ENCODE results near the gene PAIP2. TPM values are rescaled to one million over a fixed set of nuclear protein-coding genes. Genes with fewer than 3 reads are reported as not detected.
"Not testable (repeated sequence)": the region's sequence is repeated elsewhere in the genome, so short reads cannot be mapped to it uniquely, and the experiment has no call there.

The PAIP2 gene
- total and polyA plus RNA-seq, 8 donors = 66.8 to 171 (median 137) TPM

DNA sequence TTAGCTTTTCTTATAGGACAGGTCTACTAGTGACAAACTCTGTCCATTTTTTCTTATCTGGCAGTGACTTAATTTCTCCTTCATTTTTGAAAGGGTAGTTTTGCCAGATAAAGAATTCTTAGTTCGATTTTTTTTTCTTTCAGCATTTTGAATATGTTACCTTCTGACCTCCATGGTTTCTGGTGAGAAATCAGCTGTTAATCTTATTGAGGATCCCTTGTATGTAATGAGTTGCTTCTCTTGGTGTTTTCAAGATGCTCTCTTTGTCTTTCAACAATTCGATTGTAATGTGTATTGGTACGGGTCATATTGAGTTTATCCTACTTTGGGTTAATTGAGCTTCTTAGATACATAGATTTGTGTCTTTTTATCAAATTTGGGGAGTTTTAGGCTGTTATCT lies 12.5 kb downstream of the PAIP2 start:
- ATAC-seq = no peak
- TF ChIP-seq, protein P1, sequence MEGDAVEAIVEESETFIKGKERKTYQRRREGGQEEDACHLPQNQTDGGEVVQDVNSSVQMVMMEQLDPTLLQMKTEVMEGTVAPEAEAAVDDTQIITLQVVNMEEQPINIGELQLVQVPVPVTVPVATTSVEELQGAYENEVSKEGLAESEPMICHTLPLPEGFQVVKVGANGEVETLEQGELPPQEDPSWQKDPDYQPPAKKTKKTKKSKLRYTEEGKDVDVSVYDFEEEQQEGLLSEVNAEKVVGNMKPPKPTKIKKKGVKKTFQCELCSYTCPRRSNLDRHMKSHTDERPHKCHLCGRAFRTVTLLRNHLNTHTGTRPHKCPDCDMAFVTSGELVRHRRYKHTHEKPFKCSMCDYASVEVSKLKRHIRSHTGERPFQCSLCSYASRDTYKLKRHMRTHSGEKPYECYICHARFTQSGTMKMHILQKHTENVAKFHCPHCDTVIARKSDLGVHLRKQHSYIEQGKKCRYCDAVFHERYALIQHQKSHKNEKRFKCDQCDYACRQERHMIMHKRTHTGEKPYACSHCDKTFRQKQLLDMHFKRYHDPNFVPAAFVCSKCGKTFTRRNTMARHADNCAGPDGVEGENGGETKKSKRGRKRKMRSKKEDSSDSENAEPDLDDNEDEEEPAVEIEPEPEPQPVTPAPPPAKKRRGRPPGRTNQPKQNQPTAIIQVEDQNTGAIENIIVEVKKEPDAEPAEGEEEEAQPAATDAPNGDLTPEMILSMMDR (IDR thresholded peaks at IDR 0.05) = no peak

GRCh38 chr5:139355900-139356299 lies 14.2 kb downstream of the PAIP2 start:
- H3K4me3 ChIP-seq; DNase-seq; H3K9me3 ChIP-seq; H3K27me3 ChIP-seq; H3K4me1 ChIP-seq; H3K27ac ChIP-seq; intact Hi-C loops (cut with DNase I); ATAC-seq: not testable (repeated sequence)
- peaks cover 0 to 29% of the 10 kb centered on the region in 2 donors for H3K36me3 ChIP-seq

More for the DNA sequence above, 12.5 kb downstream of the PAIP2 start:
- no peaks in the 10 kb centered on the region for H3K27me3 ChIP-seq
- H3K36me3 ChIP-seq = peaks cover 0 to 22% of the 10 kb centered on the region in 2 donors
- intact Hi-C loops (cut with DNase I) = no loop called here
- no peak overlapping the region for H3K4me3 ChIP-seq
- H3K27ac ChIP-seq = no peak overlapping the region
- H3K4me1 ChIP-seq = peaks cover 0 to 11% of the 10 kb centered on the region in 2 donors
- no peaks in the 10 kb centered on the region for H3K9me3 ChIP-seq
- DNase-seq = no peak

DNA sequence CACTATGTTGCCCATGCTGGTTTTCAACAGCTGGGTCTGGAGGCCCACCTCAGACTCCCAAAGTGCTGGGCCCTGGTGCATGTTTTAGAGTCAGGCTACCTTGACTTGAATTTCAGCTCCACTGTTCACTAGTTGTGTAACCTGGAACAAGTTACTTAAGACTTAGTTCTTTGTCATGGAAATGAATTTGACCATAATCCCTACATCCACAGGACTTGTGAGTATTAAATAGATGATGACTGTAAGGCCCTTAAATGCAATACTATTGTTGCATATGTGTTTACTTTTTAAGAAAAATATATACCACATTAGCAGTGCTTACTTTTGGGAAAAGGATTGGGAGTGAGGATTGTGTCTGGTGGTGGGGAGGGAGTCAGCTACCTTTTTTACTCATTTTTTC lies 16.4 kb downstream of the PAIP2 start:
- H3K4me1 ChIP-seq = no peaks in the 10 kb centered on the region
- TF ChIP-seq, protein P1 (IDR thresholded peaks at IDR 0.05) = no peak

GRCh38 chr5:139360384-139360783 lies 18.7 kb downstream of the PAIP2 start:
- Histone ChIP-seq H3K36me3 (peaks cover 0 to 36% of the 10 kb centered on the region in 2 donors), H3K4me1 (no peaks in the 10 kb centered on the region), H3K27ac (no peak overlapping the region), H3K27me3 (no peaks in the 10 kb centered on the region), H3K9me3 (no peaks in the 10 kb centered on the region), H3K4me3 (no peak overlapping the region)
- intact Hi-C loops (cut with DNase I) = no loop called here
- DNase-seq (no peak), ATAC-seq (no peak)
- TF ChIP-seq, protein P1 (IDR thresholded peaks at IDR 0.05) = no peak

More for the DNA sequence above, 16.4 kb downstream of the PAIP2 start:
- H3K9me3 ChIP-seq = no peaks in the 10 kb centered on the region
- DNase-seq (no peak), ATAC-seq (no peak)
- no peak overlapping the region for H3K27ac ChIP-seq
- no peaks in the 10 kb centered on the region for H3K27me3 ChIP-seq
- intact Hi-C loops (cut with DNase I) = no loop called here
- no peak overlapping the region for H3K4me3 ChIP-seq
- H3K36me3 ChIP-seq = peaks cover 0 to 29% of the 10 kb centered on the region in 2 donors

DNA sequence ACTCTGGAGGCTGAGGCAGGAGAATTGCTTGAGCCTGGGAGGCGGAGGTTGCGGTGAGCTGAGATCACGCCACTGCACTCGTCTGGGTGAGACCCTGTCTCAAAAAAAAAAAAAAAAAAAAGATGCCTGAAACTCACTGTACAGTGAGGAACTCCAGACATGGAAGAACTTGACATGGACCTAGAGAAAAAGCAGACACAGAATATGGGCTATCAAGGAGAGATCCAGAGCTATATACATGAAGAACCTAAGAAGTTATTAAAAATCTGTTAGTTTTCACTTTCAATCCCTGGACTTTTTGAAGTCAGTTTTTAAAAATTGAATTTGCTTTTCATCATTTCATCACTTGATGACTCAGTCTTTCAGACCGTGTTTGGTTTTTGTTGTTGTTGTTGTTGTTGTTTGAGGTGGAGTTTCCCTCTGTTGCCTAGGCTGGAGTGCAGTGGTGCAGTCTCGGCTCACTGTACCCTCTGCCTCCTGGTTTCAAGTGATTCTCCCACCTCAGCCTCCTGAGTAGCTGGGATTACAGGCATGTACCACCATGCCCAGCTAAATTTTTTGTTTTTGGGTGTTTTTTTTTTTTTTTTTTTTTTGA lies 20.3 kb downstream of the PAIP2 start:
- no peak for ATAC-seq
- Histone ChIP-seq H3K4me1 (no peaks in the 10 kb centered on the region), H3K9me3 (no peaks in the 10 kb centered on the region), H3K27me3 (no peaks in the 10 kb centered on the region), H3K4me3 (no peak overlapping the region), H3K27ac (no peak overlapping the region), H3K36me3 (peaks cover 3 to 51% of the 10 kb centered on the region in 2 donors)
- DNase-seq = no peak
- intact Hi-C loops (cut with DNase I) = no loop called here
- TF ChIP-seq, protein P1 (IDR thresholded peaks at IDR 0.05) = no peak

- peaks cover 3 to 69% of the 10 kb centered on the region in 2 donors for H3K36me3 ChIP-seq
- intact Hi-C loops (cut with DNase I) = no loop called here
- H3K4me1 ChIP-seq = no peaks in the 10 kb centered on the region
- H3K27me3 ChIP-seq = no peaks in the 10 kb centered on the region
- no peak for ATAC-seq
- no peak overlapping the region for H3K27ac ChIP-seq
- H3K9me3 ChIP-seq = no peaks in the 10 kb centered on the region
- no peak for DNase-seq
- H3K4me3 ChIP-seq = no peak overlapping the region
- TF ChIP-seq, protein P1 (IDR thresholded peaks at IDR 0.05) = no peak
Observed at GRCh38 chr5:139363937-139364336, 22.3 kb downstream of the PAIP2 start.
